ENCODE data around the gene SPATA2L. TPM values are rescaled to one million over a fixed set of nuclear protein-coding genes. Genes with fewer than 3 reads are reported as not detected.

SPATA2L gene
- total and polyA plus RNA-seq, 4 donors = 6.9 to 17.3 (median 13.6) TPM

GRCh38 chr16:89727406-89728120, 26.1 kb upstream of the SPATA2L start:
- Histone ChIP-seq H3K36me3 (ENCODE audit: control insufficient read depth in 4 of 4, insufficient read depth in 4 of 4, low read length in 4 of 4) (peaks cover 21 to 59% (median 40%) of the 10 kb centered on the region in 4 donors), H3K27ac (ENCODE audit: low read depth in 1 of 2, low read length in 1 of 2) (no peak overlapping the region), H3K9me3 (ENCODE audit: control insufficient read depth in 4 of 4, insufficient read depth in 3 of 4, low read length in 3 of 4) (no peaks in the 10 kb centered on the region), H3K4me1 (ENCODE audit: control insufficient read depth in 5 of 5, insufficient read depth in 5 of 5, low read length in 5 of 5) (peaks cover 0 to 15% (median 12%) of the 10 kb centered on the region in 5 donors), H3K27me3 (ENCODE audit: control insufficient read depth in 3 of 3, insufficient read depth in 3 of 3, low read length in 2 of 3) (no peaks in the 10 kb centered on the region), H3K4me3 (no peak overlapping the region), H3K9ac (ENCODE audit: insufficient read depth in 1 of 2, low read length in 2 of 2) (no peak overlapping the region)
- TF ChIP-seq CTCF (IDR thresholded peaks at IDR 0.05; ENCODE audit: control extremely low read depth, extremely low read depth) = no peak
- ATAC-seq (ENCODE audit: insufficient read depth, low FRiP score) = no peak
- DNase-seq = no peak
- WGBS, 2 donors = 80 to 90% methylated on average over 17 of the region's 17 CpGs

- TF ChIP-seq CTCF (IDR thresholded peaks at IDR 0.05; ENCODE audit: control extremely low read depth, extremely low read depth) = no peak
- H3K4me1 ChIP-seq (ENCODE audit: control insufficient read depth in 5 of 5, insufficient read depth in 5 of 5, low read length in 5 of 5) = peaks cover 0 to 32% (median 19%) of the 10 kb centered on the region in 5 donors
- no peaks in the 10 kb centered on the region for H3K27me3 ChIP-seq (ENCODE audit: control insufficient read depth in 3 of 3, insufficient read depth in 3 of 3, low read length in 2 of 3)
- no peak for DNase-seq
- no peak overlapping the region for H3K9ac ChIP-seq (ENCODE audit: insufficient read depth in 1 of 2, low read length in 2 of 2)
- H3K36me3 ChIP-seq (ENCODE audit: control insufficient read depth in 4 of 4, insufficient read depth in 4 of 4, low read length in 4 of 4) = peaks cover 7 to 32% (median 19%) of the 10 kb centered on the region in 4 donors
- no peaks in the 10 kb centered on the region for H3K9me3 ChIP-seq (ENCODE audit: control insufficient read depth in 4 of 4, insufficient read depth in 3 of 4, low read length in 3 of 4)
- WGBS, 2 donors = 76 to 86% methylated on average over 29 to 30 of the region's 30 CpGs
- H3K4me3 ChIP-seq = peak overlapping the region; percentile 0
- peak overlapping the region in 1 of 2 donors; percentile 98 for H3K27ac ChIP-seq (ENCODE audit: low read depth in 1 of 2, low read length in 1 of 2)
- no peak for ATAC-seq (ENCODE audit: insufficient read depth, low FRiP score)
Measured at GRCh38 chr16:89723279-89724250, 22.1 kb upstream of the SPATA2L start.

GRCh38 chr16:89722392-89723278, 21.1 kb upstream of the SPATA2L start:
- no peak for TF ChIP-seq CTCF (IDR thresholded peaks at IDR 0.05; ENCODE audit: control extremely low read depth, extremely low read depth)
- Histone ChIP-seq H3K4me3 (peak overlapping the region; percentile 81), H3K36me3 (ENCODE audit: control insufficient read depth in 4 of 4, insufficient read depth in 4 of 4, low read length in 4 of 4) (peaks cover 5 to 28% (median 18%) of the 10 kb centered on the region in 4 donors), H3K27me3 (ENCODE audit: control insufficient read depth in 3 of 3, insufficient read depth in 3 of 3, low read length in 2 of 3) (no peaks in the 10 kb centered on the region), H3K27ac (ENCODE audit: low read depth in 1 of 2, low read length in 1 of 2) (peak overlapping the region; percentile 96 to 98), H3K9me3 (ENCODE audit: control insufficient read depth in 4 of 4, insufficient read depth in 3 of 4, low read length in 3 of 4) (no peaks in the 10 kb centered on the region), H3K4me1 (ENCODE audit: control insufficient read depth in 5 of 5, insufficient read depth in 5 of 5, low read length in 5 of 5) (peaks cover 0 to 32% (median 19%) of the 10 kb centered on the region in 5 donors), H3K9ac (ENCODE audit: insufficient read depth in 1 of 2, low read length in 2 of 2) (no peak overlapping the region)
- WGBS, 2 donors = 15% methylated on average over 56 of the region's 56 CpGs
- peak; percentile 24 to 64 (median 45) for DNase-seq
- ATAC-seq (ENCODE audit: insufficient read depth, low FRiP score) = peak; percentile 35

Data from lung (tissue), 12 donors.